HuH-7 (cell line): Measurements from ENCODE around the gene LMF1.
"Not testable (repeated sequence)": the region's sequence is repeated elsewhere in the genome, so short reads cannot be mapped to it uniquely, and the experiment has no call there.

Source experiments
- DNase-seq: peaks from one replicate; pipeline ENCODE4 v3.0.0; 2011; ENCODE audit warnings: low spot score

Gene LMF1

GRCh38 chr16:867421-868385, 103.1 kb downstream of the LMF1 start:
- DNase-seq: no peak

- DNase-seq: no peak
Measured at GRCh38 chr16:866252-866896, 104.4 kb downstream of the LMF1 start.

DNA sequence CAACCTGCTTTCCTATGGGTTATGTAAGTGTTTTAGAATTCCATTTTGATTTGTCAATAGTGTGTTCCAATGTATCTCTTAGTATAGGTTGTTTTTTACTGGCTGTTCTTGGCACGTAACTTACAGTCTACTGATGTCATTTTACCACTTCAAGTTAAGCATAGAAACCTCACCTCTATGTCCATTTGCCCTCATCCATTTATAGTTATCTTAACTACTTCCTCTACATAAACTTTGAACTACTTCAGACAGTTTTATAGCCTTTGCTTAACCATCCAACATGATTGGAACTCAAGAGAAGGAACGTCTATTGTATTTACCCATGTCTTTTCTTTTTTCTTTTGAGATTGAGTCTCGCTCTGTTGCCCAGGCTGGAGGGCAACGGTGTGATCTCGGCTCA, 105.8 kb downstream of the LMF1 start:
- DNase-seq: no peak

- no peak for DNase-seq
Measured at GRCh38 chr16:861446-861845, 109.3 kb downstream of the LMF1 start.

GRCh38 chr16:860891-861290, 109.9 kb downstream of the LMF1 start:
- DNase-seq: no peak

- DNase-seq: not testable (repeated sequence)
Measured at GRCh38 chr16:858971-859370, 111.8 kb downstream of the LMF1 start.

- not testable (repeated sequence) for DNase-seq
Measured at GRCh38 chr16:858441-858840, 112.3 kb downstream of the LMF1 start.

DNA sequence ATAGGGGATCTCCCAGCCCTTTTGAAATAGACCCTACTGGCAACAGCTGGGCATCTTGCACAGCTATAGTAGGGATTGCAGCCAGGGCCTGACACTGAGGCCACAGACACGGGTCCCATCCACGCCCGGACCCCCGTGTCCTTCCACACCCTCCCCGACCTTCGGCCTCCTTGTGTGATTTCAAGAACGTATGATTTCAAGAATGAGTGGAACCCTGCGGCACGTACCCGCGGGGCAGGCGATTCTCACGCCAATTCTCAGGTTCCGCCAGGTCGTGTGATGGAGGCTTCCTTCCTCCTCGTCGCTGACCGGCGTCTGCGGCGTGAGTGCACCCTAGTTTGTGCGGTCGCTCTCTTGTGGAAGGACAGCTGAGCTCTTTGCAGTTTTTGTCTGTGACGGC, 114.0 kb downstream of the LMF1 start:
- DNase-seq: no peak

DNA sequence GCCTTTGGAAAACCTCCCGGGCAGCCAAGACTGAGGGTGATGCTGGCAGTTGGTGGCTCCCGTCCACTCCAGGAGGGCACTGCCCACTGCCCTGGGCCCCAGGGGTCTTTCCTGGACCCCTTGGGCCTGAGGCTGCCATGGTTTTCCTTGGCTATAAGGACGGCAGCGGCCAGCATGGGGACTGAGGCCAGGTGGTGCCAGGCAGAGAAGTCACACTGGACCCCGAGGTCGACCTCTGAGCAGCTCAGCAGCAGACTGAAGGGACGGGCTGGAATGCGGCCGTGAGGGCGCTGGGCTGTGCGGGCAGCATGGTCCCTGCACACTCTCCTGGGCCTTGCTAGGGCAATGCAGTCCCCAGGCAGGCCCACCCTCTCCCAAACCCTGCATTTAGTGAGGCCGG, 114.7 kb downstream of the LMF1 start:
- no peak for DNase-seq

GRCh38 chr16:855471-855870, 115.3 kb downstream of the LMF1 start:
- no peak for DNase-seq

- DNase-seq: no peak
Measured at GRCh38 chr16:854808-855410, 115.9 kb downstream of the LMF1 start.

- no peak for DNase-seq
Measured at GRCh38 chr16:853981-854807, 116.6 kb downstream of the LMF1 start.

DNA sequence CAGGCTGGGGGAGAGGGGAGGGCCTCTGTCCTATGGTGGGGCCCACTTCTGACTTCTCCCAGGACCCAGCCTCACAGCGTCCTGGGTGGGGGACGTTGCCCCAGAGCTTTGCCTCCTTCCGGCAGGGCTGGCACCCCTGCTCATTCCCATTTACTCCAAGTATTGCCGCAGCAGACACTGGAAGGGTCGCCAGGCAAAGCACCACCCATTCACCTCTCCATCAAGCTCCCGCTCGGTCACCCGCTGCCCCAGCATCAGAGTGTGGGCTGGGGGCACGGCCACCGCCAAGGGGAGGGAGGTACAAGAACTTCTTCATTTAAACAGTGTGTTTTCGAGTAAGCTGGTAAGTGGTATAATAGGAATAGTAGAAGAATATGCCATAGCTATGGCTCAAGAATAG, 117.5 kb downstream of the LMF1 start:
- no peak for DNase-seq

DNA sequence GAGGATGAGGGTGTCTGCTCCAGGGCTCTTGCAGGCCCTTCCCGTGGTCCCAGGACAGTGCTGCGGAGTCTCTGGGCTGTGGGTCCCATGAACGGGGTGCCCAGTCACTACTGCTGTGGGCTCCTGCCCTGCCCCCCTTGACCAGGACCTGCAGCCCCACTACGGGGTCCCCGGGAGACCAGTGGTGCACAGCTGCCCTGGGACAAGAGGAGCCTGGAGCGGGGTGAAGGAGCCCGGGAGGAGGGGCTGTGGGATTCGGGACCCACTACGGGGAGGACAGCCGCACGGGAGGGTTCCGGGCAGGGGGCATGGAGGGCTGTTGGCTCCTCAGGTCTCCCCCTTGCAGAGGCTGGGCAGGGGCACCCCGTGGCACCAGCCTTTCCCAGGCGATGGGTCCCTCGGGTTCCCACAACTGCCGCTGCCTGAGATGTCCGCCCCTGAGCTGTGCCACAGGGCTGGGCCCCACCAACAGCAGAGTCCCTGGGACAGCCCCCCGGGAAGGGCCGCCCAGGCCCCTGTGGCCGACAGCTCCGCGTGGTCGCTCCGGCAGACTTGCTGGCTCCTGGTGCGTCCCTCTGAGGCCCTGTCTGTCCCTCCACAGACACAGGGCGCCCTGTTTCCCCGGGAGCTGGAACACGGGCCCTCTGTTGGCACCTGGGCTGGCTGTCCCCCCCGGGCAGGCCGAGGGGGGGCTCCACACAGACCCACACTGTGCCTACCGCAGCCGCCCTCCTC, 118.2 kb downstream of the LMF1 start:
- DNase-seq: no peak

DNA sequence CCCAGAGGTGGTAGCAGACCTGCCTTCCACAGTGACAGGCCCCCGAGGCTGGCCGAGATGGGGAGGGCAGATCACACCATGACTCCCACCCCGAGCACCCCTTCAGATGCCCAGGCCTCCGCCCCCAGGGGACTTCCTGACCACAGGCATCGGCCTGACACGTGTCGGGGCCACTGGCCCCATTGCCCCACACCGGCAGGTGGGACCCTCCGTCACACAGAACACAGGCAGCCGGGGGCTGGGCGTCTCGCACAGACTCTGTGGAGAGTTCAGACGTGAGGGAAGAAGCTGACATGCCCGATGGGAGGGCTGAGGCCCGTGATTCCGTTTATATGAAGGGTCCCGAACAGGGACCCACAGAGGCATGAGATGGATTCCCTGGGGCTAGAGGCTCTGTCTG, 118.9 kb downstream of the LMF1 start:
- no peak for DNase-seq

GRCh38 chr16:851209-851810, 119.5 kb downstream of the LMF1 start:
- DNase-seq: no peak

GRCh38 chr16:850668-851067, 120.1 kb downstream of the LMF1 start:
- no peak for DNase-seq

GRCh38 chr16:848510-849253, 122.1 kb downstream of the LMF1 start:
- DNase-seq: no peak

DNA sequence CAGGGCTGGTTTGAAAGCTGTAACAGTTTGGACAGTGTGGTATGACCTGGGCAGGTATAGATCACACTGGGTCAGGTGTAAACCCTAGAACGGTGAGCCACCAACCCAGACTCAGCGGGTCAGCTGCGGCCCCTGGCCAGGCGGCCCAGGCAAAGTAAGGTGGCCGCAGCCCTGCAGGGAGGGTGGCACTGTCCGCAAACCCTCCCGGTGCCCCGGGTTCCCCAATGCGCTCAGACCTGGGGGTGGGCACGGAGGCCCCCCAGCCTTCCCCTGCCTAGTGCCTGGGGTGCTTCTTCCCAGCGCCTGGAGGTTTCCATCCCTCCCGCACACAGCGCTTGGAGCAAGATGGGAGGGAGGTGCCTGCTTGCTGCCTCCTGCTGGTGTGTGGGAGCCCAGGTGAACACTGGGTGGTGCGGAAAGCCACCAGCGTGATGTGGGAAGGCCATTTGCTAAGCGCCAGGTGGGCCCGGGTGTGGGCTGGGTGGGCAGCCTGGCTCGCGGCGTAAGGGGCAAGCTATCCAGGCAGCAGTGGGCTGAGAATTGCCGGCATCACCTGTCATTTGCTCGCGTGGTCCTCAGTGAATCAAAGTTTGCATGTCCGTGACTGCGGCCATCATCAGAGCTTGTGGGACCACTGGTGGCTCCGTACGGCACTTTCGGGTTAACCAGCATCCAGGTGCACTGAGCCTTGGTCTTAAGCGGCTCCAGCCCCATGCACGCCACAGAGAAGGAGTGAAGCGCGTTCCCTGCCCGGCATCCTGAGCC, 122.9 kb downstream of the LMF1 start:
- no peak for DNase-seq

- no peak for DNase-seq
Measured at GRCh38 chr16:847151-847550, 123.6 kb downstream of the LMF1 start.
